ENCODE measurements around the gene VPS41. TPM values are rescaled to one million over a fixed set of nuclear protein-coding genes. Genes with fewer than 3 reads are reported as not detected.

The VPS41 gene
- total RNA-seq, 1 experiment from 2014 or later: 92.3 TPM

DNA sequence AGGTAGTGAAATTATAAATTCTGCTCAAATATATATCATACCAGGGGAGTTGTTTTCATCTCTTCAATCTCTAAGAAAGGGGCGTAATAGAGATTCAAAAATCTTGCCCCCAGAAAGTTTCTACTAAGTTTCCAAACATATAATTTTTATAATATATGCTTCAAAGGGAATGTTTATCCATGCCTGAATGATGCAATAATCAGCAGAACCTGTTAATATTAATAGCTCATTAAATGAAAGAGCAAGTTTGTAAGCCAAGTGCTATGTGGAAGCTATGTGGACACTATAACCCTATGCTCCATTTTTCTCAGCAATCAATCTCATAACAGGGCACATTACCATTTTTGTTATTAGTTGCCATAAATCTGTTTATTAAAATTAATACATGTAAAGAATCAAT, 25.3 kb downstream of the VPS41 start:
- intact Hi-C loops (cut with micrococcal nuclease; ENCODE audit: unreplicated experiment): no loop called here
- CTCF ChIA-PET: no interaction called here

DNA sequence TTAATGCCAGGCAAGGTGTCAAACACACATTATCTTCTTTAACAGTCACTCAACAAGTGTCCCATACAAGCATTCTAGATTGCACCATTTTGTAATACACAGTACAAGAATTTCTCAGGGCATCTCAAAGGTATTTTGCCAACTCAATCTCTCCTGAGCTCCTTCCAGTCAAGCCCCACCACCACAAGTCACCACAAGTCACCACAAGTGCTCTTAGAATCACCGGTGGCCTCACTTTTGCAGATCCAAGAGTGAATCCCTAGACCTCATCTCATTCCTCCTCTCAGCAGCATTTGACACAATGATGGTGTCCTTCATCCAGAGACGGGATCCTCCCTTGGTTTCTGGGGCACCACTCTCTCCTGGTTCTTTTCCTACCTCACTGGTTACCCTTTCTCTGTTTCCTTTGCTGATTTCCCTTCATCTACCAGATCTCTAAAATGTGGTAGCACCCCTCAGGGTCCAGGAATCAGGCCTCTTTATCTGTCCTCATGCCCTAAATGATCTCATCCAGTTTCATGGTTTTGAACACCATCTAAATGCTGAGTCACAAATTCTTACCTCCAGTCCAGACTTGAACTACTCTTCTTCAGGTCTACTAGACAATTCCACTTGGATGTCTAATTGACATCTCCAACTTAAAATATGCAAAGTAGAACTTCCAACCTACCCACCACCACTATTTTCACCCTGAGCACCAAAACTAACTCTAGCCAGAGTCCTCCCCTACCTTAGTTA, 26.9 kb downstream of the VPS41 start:
- intact Hi-C loops (cut with micrococcal nuclease; ENCODE audit: unreplicated experiment): no loop called here
- Histone ChIP-seq H3K36me3 (ENCODE audit: low read depth) (no peaks in the 10 kb centered on the region), H4K20me1 (ENCODE audit: insufficient read depth) (0 out of 2 replicates have a peak, but pooled peaks cover 4% of the 10 kb centered on the region), H3F3A (ENCODE audit: insufficient read depth, low read depth) (no peaks in the 10 kb centered on the region), H3K9me2 (ENCODE audit: insufficient read depth) (peaks cover 9% of the 10 kb centered on the region; the same call in 1 of the 2 replicates), H3K27me3 (ENCODE audit: insufficient read depth, low read depth) (no peaks in the 10 kb centered on the region), H3K27ac (no peak overlapping the region), H3K4me3 (no peak overlapping the region), H3K4me1 (replicated peaks; ENCODE audit: insufficient read depth) (no peaks in the 10 kb centered on the region), H3K79me2 (ENCODE audit: low read depth) (no peaks in the 10 kb centered on the region; the same call in 1 of the 2 replicates), H2AFZ (no peak overlapping the region), H3K4me2 (no peak overlapping the region), H3K9me3 (ENCODE audit: insufficient read depth, low read depth) (no peaks in the 10 kb centered on the region)
- TF ChIP-seq, protein P1, sequence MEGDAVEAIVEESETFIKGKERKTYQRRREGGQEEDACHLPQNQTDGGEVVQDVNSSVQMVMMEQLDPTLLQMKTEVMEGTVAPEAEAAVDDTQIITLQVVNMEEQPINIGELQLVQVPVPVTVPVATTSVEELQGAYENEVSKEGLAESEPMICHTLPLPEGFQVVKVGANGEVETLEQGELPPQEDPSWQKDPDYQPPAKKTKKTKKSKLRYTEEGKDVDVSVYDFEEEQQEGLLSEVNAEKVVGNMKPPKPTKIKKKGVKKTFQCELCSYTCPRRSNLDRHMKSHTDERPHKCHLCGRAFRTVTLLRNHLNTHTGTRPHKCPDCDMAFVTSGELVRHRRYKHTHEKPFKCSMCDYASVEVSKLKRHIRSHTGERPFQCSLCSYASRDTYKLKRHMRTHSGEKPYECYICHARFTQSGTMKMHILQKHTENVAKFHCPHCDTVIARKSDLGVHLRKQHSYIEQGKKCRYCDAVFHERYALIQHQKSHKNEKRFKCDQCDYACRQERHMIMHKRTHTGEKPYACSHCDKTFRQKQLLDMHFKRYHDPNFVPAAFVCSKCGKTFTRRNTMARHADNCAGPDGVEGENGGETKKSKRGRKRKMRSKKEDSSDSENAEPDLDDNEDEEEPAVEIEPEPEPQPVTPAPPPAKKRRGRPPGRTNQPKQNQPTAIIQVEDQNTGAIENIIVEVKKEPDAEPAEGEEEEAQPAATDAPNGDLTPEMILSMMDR (conservative IDR thresholded peaks at IDR 0.05): no peak
- no peak for TF ChIP-seq EZH2 (IDR thresholded peaks at IDR 0.05; ENCODE audit: low read depth)
- POLR2A ChIA-PET (ENCODE audit: unreplicated experiment): interaction anchor here (0.9 kb wide), 1 partner anchor 1328 kb away, joined by 3 read pairs; no protein-coding TSS in a partner anchor
- CTCF ChIA-PET: no interaction called here
- DNase-seq: no peak
- BruUV-seq (replicated peaks): no TSS peak

More for the DNA sequence above, 25.3 kb downstream of the VPS41 start:
- TF ChIP-seq EZH2 (IDR thresholded peaks at IDR 0.05; ENCODE audit: low read depth): no peak
- TF ChIP-seq, protein P1 (conservative IDR thresholded peaks at IDR 0.05): no peak
- Histone ChIP-seq H4K20me1 (ENCODE audit: insufficient read depth) (no peaks in the 10 kb centered on the region), H3F3A (ENCODE audit: insufficient read depth, low read depth) (no peaks in the 10 kb centered on the region), H3K27ac (no peak overlapping the region), H3K27me3 (ENCODE audit: insufficient read depth, low read depth) (no peaks in the 10 kb centered on the region), H3K4me3 (no peak overlapping the region), H3K9me2 (ENCODE audit: insufficient read depth) (peaks cover 9% of the 10 kb centered on the region; the same call in 1 of the 2 replicates), H3K4me1 (replicated peaks; ENCODE audit: insufficient read depth) (no peaks in the 10 kb centered on the region), H3K4me2 (no peak overlapping the region), H3K9me3 (ENCODE audit: insufficient read depth, low read depth) (no peaks in the 10 kb centered on the region), H2AFZ (no peak overlapping the region), H3K36me3 (ENCODE audit: low read depth) (no peaks in the 10 kb centered on the region), H3K79me2 (ENCODE audit: low read depth) (no peaks in the 10 kb centered on the region)
- DNase-seq: no peak
- no TSS peak for BruUV-seq (replicated peaks)
- POLR2A ChIA-PET (ENCODE audit: unreplicated experiment): interaction anchor here (0.6 kb wide), 1 partner anchor 531 kb away, joined by 4 read pairs; no protein-coding TSS in a partner anchor

DNA sequence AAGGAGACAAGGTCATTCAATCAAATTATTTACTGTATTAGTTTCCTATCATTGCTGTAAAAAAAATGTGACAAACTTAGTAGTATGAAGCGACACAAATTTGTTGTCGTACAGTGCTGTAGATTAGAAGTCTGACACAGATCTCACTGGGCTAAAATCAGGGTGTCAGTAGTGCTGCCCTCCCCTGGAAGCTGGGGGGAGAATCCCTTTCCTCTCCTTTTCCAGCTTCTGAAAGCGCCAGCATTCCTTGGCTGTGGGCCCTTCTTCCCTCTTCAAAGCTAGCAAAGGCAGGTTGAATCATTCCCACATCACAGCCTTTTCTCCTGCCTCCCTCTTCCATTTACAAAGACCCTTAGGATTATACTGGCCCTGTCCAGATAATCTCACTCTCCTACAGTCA, 28.0 kb downstream of the VPS41 start:
- H3K27me3 ChIP-seq (ENCODE audit: insufficient read depth, low read depth): no peaks in the 10 kb centered on the region
- H3K79me2 ChIP-seq (ENCODE audit: low read depth): no peaks in the 10 kb centered on the region; the same call in none of the 2 replicates
- DNase-seq: no peak
- no peak overlapping the region for H3K27ac ChIP-seq
- ChIA-PET CTCF (no interaction called here), POLR2A (ENCODE audit: unreplicated experiment) (interaction anchor here (0.9 kb wide), 1 partner anchor 1327 kb away, joined by 3 read pairs; no protein-coding TSS in a partner anchor)
- 0 out of 2 replicates have a peak, but pooled peaks cover 10% of the 10 kb centered on the region for H4K20me1 ChIP-seq (ENCODE audit: insufficient read depth)
- no peaks in the 10 kb centered on the region for H3K4me1 ChIP-seq (replicated peaks; ENCODE audit: insufficient read depth)
- H3F3A ChIP-seq (ENCODE audit: insufficient read depth, low read depth): no peaks in the 10 kb centered on the region
- TF ChIP-seq, protein P1 (conservative IDR thresholded peaks at IDR 0.05): no peak
- no peak for TF ChIP-seq EZH2 (IDR thresholded peaks at IDR 0.05; ENCODE audit: low read depth)
- no peak overlapping the region for H3K4me3 ChIP-seq
- peaks cover 9% of the 10 kb centered on the region; the same call in 1 of the 2 replicates for H3K9me2 ChIP-seq (ENCODE audit: insufficient read depth)
- intact Hi-C loops (cut with micrococcal nuclease; ENCODE audit: unreplicated experiment): no loop called here
- no peak overlapping the region for H2AFZ ChIP-seq
- H3K9me3 ChIP-seq (ENCODE audit: insufficient read depth, low read depth): no peaks in the 10 kb centered on the region
- no TSS peak for BruUV-seq (replicated peaks)
- no peak overlapping the region for H3K4me2 ChIP-seq
- no peaks in the 10 kb centered on the region for H3K36me3 ChIP-seq (ENCODE audit: low read depth)

Measured in PC-9 (cell line).